Activated CD8-positive, alpha-beta memory T cell treated with anti-CD3 and anti-CD28 coated beads, Interleukin-2, amount 50 U/mL, for 24 hours (primary cell): ENCODE measurements around the gene C1orf216.
"Not testable (repeated sequence)": the region's sequence is repeated elsewhere in the genome, so short reads cannot be mapped to it uniquely, and the experiment has no call there.

Source experiments
- DNase-seq: peaks from one replicate; pipeline ENCODE4 v3.0.0-alpha.2; 2020; ENCODE audit errors: extremely low read depth

The C1orf216 gene

GRCh38 chr1:35718492-35719336 is at the start of gene C1orf216:
TSS of gene C1orf216 (minus strand) at chr1:35718884. CDS start at chr1:35716321, 2,563 bp downstream.
- DNase-seq: peak; percentile 49

- no peak for DNase-seq
These were observed 45.6 kb upstream of the C1orf216 start for GRCh38 chr1:35764283-35764682.

DNA sequence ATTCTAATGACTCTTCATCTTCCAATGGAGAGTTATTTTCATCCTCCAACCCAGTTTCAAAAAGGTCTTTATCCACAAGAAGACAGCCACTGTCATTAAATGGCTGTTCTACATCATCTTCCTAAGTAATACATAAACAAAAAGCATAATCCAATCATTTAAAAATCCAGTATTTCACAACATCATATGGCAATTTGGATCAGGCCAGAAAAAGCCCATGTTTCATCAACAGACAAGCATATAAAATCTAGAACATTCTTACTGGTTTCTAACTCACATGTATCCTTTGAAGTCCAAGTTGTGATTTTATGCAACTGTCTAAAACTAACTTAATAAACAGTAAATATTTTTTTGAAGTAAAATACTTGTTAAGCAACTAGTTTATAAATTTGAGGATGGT is 44.5 kb upstream of the C1orf216 start:
- DNase-seq: no peak

DNA sequence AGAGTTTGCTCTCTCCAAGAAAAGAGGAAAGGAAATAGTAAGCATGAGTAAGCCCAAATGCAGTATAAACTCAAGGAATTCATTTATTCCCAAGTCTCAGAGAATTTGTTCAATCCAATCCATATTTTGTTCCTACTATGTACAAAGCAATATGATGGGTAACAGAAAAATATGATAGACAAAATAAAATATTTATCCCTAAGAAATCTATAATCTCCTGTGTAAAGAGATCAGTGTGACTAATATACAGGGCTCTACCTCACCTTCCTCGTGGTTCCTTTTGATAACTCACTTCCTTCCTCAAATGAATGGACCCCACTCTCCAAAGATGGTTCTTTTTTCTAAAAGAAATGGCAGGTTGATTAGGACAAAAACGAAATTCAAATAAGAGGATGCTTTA is 43.5 kb upstream of the C1orf216 start:
- no peak for DNase-seq

GRCh38 chr1:35756064-35756463 is 37.4 kb upstream of the C1orf216 start:
- DNase-seq: no peak

GRCh38 chr1:35753626-35754260 is 35.1 kb upstream of the C1orf216 start:
- DNase-seq: no peak

DNA sequence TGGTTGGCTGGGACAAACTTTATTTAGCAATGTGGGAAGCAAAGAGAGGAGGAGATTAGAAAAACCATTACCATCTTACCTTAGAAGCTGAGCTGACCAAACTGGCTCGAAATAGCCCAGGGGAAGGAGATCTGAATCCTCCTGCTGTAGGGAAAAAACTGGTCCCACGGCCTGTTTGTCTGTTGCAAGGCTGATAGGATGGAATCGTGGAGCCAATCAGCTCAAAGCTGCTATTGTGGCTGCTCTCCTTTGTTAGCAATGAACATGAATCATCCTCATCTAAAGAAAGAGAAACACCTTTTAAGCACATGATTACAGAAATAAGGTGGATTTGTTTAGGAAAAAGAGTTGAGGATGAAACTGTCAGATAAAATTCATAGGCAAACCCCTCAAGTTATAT is 29.6 kb upstream of the C1orf216 start:
- DNase-seq: no peak

DNA sequence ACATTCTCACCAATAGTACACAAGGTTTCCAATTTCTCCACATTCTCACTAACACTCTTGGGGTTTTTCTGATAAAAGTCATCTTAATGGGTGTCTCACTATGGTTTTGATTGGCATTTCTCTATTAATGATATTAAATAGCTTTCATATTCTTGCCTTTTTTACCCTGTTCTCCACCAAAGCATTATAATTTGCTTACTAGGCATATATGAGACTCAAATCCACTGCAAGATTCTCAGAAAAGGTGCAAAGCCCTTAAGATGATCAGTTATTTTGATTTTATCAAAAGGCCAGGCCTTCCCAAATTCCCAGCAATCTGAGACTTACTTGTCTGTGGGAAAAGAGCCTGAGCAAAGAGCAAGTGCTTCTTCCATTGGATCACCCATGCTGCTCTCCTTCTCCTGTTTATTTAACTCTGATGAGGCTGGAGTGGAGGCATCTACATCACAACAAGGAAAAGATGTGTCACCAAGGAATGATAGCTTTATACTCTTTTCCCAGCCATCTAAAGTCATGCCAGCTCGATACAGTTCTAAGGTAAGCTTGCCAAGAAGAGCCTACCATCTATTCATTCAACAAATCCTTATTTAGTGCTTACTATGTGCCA is 26.5 kb upstream of the C1orf216 start:
- DNase-seq: no peak

GRCh38 chr1:35737120-35737519 is 18.4 kb upstream of the C1orf216 start:
- no peak for DNase-seq

DNA sequence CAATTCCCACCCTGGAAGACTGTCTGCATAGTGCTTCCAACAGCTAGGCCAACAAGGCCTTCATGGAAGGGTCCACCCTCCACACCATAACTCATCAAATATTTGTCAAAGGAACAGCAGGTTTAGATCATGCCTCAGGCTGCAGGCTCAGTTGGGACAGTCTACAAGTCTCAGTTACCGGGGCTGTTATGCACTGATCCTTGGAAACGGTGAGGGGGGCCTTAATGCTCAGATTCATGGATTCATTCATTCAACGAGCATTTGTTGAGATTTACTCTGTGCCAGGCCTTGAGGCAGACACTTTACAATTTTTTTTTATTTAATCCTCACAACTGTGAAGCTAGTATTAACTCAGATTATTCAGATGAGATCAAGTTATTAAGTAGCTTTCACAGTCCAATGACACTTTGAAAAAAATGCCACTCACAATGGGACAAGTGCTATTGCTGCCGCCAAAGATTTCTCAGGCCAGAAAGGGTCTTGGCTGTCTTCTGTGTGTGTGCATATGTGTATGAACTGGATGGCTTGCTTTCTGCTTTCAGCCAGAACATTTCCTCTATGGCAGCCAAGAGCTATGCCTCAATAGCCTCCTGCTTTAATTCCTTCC is 8.9 kb upstream of the C1orf216 start:
- no peak for DNase-seq

DNA sequence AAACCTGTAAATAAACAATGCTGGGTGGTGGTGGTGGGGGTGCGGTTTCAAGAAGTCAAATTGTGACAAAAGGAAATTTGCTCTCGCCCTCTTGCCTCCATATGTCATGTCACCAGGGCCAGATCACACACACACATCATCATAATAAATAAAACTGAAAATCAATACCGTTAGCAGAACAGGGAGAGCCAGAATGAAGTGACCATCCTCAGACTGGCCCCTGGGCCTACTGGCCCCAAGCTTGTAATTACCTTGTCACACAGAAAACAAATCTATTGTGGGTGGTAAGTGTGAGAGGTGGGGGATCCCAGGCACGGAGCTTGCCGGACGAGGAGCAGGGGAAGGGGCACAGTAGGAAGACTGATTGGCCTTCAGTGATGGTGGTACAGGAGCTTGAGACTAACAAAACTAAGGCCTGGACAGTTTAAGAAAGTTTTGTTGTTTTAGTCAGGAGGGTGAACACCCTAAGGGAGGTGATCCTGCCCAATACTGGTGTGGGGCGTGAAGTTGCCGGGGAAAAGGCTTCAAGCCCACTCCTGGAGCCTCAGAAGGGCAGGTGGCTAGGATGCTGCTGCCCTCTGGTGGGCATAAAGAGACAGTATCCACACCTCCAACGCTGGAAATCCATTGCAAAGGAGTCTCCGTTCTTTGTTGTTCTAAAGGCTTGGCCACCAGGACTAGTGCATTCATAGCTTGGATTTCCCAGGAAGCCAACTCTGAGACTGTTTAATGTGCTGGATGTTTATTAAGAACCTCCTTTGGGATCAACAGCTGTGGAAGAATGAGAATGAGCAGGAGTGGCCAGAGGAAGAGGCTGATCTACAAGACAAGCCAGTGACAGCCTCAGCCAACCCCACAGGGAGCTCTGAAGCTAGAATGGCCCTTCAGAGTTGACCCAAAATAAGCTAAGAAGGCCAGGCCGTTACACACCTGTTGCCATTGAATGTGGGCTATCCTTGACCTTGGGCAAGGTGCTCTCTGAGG is 8.1 kb upstream of the C1orf216 start:
- no peak for DNase-seq

- no peak for DNase-seq
These were observed 6.9 kb upstream of the C1orf216 start for GRCh38 chr1:35725596-35725995.

GRCh38 chr1:35717911-35718476 is 690 bp downstream of the C1orf216 start:
- no peak for DNase-seq

DNA sequence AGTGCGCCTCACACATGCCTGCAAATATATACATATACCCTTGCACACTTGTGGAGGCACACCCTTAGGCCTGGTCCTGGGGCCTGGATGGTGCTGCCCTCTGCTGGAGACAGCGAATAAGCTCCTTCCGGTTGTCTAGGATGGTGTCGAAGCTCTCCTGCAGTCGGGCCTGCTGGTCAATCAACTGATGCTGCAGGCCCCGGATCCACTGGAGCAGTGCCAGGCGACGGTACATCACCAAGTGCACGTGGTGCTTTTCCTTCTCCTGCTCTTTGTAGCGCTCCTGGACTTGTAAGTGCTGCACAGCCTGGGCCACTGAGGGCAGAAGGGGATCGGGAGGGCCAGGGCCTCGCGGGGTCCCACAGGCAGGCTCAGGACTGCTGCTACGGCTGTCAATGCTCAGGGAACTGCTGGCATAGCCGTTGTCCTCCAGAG is 3.1 kb downstream of the C1orf216 start:
- peak; percentile 48 for DNase-seq

DNA sequence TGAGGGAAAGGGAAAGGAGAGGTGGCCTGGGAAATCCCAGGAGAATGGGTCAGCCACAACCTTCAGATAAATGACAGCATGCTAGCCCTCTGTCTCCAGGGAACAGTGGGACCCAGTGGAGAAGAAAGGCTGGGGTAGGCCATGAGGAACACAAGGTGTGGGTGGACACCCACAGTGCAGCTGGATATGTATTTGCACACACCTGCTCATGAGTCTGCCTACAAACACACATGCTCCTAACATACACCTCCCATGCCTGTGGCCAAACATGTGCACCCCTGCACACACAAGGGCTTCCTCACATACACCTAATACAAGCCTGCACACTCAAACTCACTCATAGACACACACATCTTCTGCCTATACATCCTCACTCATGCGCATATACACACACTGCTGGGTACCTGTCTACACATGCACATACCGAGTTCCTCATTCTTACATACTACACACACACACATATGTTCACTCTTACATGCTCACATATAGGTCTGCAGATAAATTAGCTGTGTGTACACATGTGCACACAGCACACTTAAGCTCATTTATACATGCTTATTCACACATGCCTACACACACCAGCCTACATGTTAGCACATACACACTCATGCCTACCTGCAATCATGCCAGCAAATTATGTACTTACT is 3.6 kb downstream of the C1orf216 start:
- no peak for DNase-seq

GRCh38 chr1:35711098-35711497 is 7.6 kb downstream of the C1orf216 start:
- not testable (repeated sequence) for DNase-seq

GRCh38 chr1:35708952-35709351 is 9.7 kb downstream of the C1orf216 start:
- no peak for DNase-seq

DNA sequence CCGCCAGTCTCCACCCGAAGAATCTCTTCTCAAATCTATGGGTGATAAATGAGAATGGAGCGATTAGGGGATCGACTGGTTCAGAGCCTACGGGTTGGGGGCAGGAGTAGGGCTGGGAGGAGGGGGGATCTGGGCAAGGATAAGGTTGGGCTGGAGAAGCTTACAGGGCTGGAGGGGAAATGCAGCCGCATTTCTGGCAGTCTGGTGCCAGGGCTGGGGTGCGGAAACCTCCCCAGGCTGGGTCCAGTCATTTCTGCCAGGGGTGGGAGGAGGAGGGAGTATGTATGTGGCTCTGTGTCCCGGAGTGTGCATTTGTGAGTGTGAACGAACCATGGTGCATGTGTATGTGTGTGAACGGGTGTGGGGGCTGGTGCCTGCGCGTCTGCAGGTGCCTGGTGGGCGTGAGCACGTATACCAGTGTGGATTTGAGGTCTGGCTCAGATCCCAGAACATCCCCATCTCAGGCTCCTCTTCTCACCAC is 10.2 kb downstream of the C1orf216 start:
- no peak for DNase-seq

- no peak for DNase-seq
These were observed 10.9 kb downstream of the C1orf216 start for GRCh38 chr1:35707601-35708440.
